ENCODE data around the gene IRS2.

DNA sequence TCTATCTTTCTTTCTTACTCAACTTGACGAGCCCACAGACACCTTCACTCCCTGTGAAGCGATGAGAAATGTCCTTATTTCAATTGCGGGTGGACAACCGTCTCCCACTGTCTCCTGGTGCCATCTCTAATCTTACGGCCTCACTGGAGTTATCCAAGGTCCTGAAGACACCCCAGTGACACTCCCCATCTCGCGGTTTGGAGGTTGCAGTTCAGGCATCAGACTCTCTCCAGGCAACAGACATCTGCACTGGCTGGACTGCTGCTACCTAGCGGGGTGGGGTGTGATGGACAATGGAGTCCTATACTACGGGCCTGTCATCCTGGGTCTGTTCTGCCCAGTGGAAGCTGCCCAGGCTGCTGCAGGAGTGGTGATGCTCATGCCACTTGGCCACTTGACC is 18.3 kb upstream of the IRS2 start:
- TF ChIP-seq EZH2 (IDR thresholded peaks at IDR 0.05; ENCODE audit: insufficient read depth, poor library complexity, severe bottlenecking) (no peak), EZH2phosphoT487 (IDR thresholded peaks at IDR 0.05; ENCODE audit: insufficient read depth, low read depth) (no peak)
